ENCODE measurements around the gene REC8.

DNA sequence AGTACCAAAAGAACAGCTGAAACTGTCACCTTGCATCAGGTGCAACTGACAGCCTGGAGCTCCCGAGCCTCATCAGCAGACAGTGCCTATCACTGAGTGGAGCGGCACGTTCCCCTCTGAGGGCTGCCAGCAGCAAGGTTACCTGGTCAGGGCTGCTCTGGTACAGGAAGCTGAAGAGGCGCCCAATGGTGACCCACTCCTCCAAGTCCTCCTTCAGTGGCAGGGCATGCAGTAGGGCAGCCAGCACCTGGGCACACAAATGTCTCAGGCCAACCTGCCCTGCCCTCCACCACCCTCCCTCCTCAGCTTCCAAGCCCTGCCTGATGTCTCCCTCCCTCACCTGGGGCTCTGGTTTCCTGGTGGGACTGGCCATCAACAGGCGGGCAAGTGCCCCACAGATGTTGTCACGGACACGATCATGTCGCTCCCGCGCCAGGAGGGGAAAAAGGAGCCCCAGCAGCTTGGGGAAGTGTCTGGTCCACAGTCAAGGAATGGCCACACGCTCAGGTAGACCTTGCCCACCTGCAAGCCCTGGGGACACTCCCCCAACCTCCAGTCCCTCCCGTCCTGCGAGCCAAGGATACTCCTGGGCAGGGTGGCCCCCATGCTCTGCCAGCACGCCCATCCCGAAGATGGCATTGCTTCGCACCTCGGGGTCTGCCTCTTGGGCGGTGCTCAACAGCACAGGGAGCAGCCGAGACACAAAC, 9.6 kb downstream of the REC8 start:
- TF ChIP-seq CTCF (IDR thresholded peaks at IDR 0.05) (no peak), POLR2A (IDR thresholded peaks at IDR 0.05) (no peak)

Data from tibial nerve (tissue), 3 donors.